Urinary bladder (tissue), 4 donors: Measurements from ENCODE around the gene SLC22A23. TPM values are rescaled to one million over a fixed set of nuclear protein-coding genes. Genes with fewer than 3 reads are reported as not detected.

Experiments
- DNase-seq: peaks from one replicate; pipeline ENCODE4 v3.0.0-alpha.2; 2015; ENCODE audit errors: extremely low spot score
- H3K27ac ChIP-seq: one replicate; pipeline ENCODE4 v1.5.1; 2013; ENCODE audit warnings: low read depth, mild to moderate bottlenecking, moderate library complexity
- H3K36me3 ChIP-seq: one replicate; pipeline ENCODE4 v1.6.1; 2013; ENCODE audit warnings: mild to moderate bottlenecking, moderate library complexity; ENCODE audit not compliant: insufficient read depth
- H3K4me1 ChIP-seq: one replicate; pipeline ENCODE4 v1.6.1; 2013; ENCODE audit warnings: mild to moderate bottlenecking, moderate library complexity; ENCODE audit not compliant: insufficient read depth
- H3K4me3 ChIP-seq: one replicate; pipeline ENCODE4 v1.5.1; 2013; ENCODE audit warnings: low read depth, low read length
- WGBS: extraction: QIAGEN DNeasy Blood & Tissue Kit; methylation state at CpG from one replicate; pipeline ENCODE4 v1.1.7; 2013; 5-methylcytosine and 5-hydroxymethylcytosine counted together
- polyA plus RNA-seq: library from polyadenylated mRNA; stranded (reverse); fragments of 200-250 nt; gene quantifications from one replicate; pipeline ENCODE4 v1.2.3, GENCODE V29; 2013
- total RNA-seq: library from RNA; depleted of rRNA; stranded (reverse); fragments of >200 nt; gene quantifications from one replicate; pipeline ENCODE4 v1.2.3, GENCODE V29; 2014
- donor health status: healthy with polysubstance abuse.
- donor health status: healthy.

SLC22A23 gene
- total and polyA plus RNA-seq, 2 donors = 4.9 to 6.6 TPM

- no peaks in the 10 kb centered on the region for H3K4me1 ChIP-seq
- DNase-seq = no peak
- no peak overlapping the region for H3K27ac ChIP-seq
- WGBS = 84% methylated on average over 3 of the region's 3 CpGs
- no peaks in the 10 kb centered on the region for H3K36me3 ChIP-seq
- no peak overlapping the region for H3K4me3 ChIP-seq
These were observed 152.9 kb downstream of the SLC22A23 start for GRCh38 chr6:3303795-3304411.

- DNase-seq = no peak
- 95% methylated on average over 8 of the region's 8 CpGs for whole genome bisulfite sequencing
- H3K36me3 ChIP-seq = no peaks in the 10 kb centered on the region
These were observed 155.3 kb downstream of the SLC22A23 start for GRCh38 chr6:3301506-3301905.

GRCh38 chr6:3299221-3299620 lies 157.6 kb downstream of the SLC22A23 start:
- Histone ChIP-seq H3K4me1 (no peaks in the 10 kb centered on the region), H3K36me3 (no peaks in the 10 kb centered on the region), H3K27ac (no peak overlapping the region), H3K4me3 (no peak overlapping the region)
- DNase-seq = no peak
- WGBS = 95% methylated on average over 10 of the region's 10 CpGs

More at GRCh38 chr6:3301506-3301905, 155.3 kb downstream of the SLC22A23 start:
- Histone ChIP-seq H3K4me1 (no peaks in the 10 kb centered on the region), H3K4me3 (no peak overlapping the region), H3K27ac (no peak overlapping the region)

- Histone ChIP-seq H3K27ac (no peak overlapping the region), H3K4me3 (no peak overlapping the region), H3K36me3 (no peaks in the 10 kb centered on the region), H3K4me1 (no peaks in the 10 kb centered on the region)
- 84% methylated on average over 11 of the region's 11 CpGs for WGBS
- no peak for DNase-seq
These were observed 158.9 kb downstream of the SLC22A23 start for GRCh38 chr6:3297909-3298308.

GRCh38 chr6:3297006-3297405 lies 159.8 kb downstream of the SLC22A23 start:
- H3K36me3 ChIP-seq = no peaks in the 10 kb centered on the region
- whole genome bisulfite sequencing = 73% methylated on average over 9 of the region's 9 CpGs
- DNase-seq = no peak
- H3K27ac ChIP-seq = no peak overlapping the region
- H3K4me3 ChIP-seq = no peak overlapping the region
- H3K4me1 ChIP-seq = no peaks in the 10 kb centered on the region

GRCh38 chr6:3296537-3296936 lies 160.3 kb downstream of the SLC22A23 start:
- Histone ChIP-seq H3K4me1 (no peaks in the 10 kb centered on the region), H3K4me3 (no peak overlapping the region), H3K36me3 (no peaks in the 10 kb centered on the region), H3K27ac (no peak overlapping the region)
- WGBS = 84% methylated on average over 11 of the region's 11 CpGs
- DNase-seq = no peak

- DNase-seq = no peak
- Histone ChIP-seq H3K36me3 (no peaks in the 10 kb centered on the region), H3K4me1 (no peaks in the 10 kb centered on the region), H3K27ac (no peak overlapping the region), H3K4me3 (no peak overlapping the region)
- 78% methylated on average over 10 of the region's 10 CpGs for WGBS
These were observed 160.8 kb downstream of the SLC22A23 start for GRCh38 chr6:3296078-3296477.

- no peak for DNase-seq
- no peaks in the 10 kb centered on the region for H3K4me1 ChIP-seq
- no peak overlapping the region for H3K27ac ChIP-seq
- H3K4me3 ChIP-seq = no peak overlapping the region
- 64% methylated on average over 29 of the region's 29 CpGs for WGBS
- no peaks in the 10 kb centered on the region for H3K36me3 ChIP-seq
These were observed 161.7 kb downstream of the SLC22A23 start for GRCh38 chr6:3294921-3295871.

GRCh38 chr6:3294396-3294795 lies 162.5 kb downstream of the SLC22A23 start:
- WGBS = 76% methylated on average over 8 of the region's 8 CpGs
- Histone ChIP-seq H3K4me3 (no peak overlapping the region), H3K36me3 (no peaks in the 10 kb centered on the region), H3K4me1 (no peaks in the 10 kb centered on the region), H3K27ac (no peak overlapping the region)
- DNase-seq = no peak

GRCh38 chr6:3293271-3294155 lies 163.3 kb downstream of the SLC22A23 start:
- Histone ChIP-seq H3K27ac (no peak overlapping the region), H3K4me3 (no peak overlapping the region), H3K4me1 (no peaks in the 10 kb centered on the region), H3K36me3 (no peaks in the 10 kb centered on the region)
- DNase-seq = no peak
- WGBS = 79% methylated on average over 26 of the region's 26 CpGs

- Histone ChIP-seq H3K36me3 (no peaks in the 10 kb centered on the region), H3K27ac (no peak overlapping the region), H3K4me3 (no peak overlapping the region), H3K4me1 (no peaks in the 10 kb centered on the region)
- 83% methylated on average over 32 of the region's 32 CpGs for WGBS
- DNase-seq = no peak
These were observed 164.2 kb downstream of the SLC22A23 start for GRCh38 chr6:3292431-3293197.

- Histone ChIP-seq H3K27ac (no peak overlapping the region), H3K4me3 (no peak overlapping the region), H3K36me3 (no peaks in the 10 kb centered on the region), H3K4me1 (no peaks in the 10 kb centered on the region)
- DNase-seq = no peak
- WGBS = 81% methylated on average over 7 of the region's 7 CpGs
These were observed 164.9 kb downstream of the SLC22A23 start for GRCh38 chr6:3291987-3292386.

- DNase-seq = no peak
- Histone ChIP-seq H3K4me3 (no peak overlapping the region), H3K4me1 (no peaks in the 10 kb centered on the region), H3K36me3 (no peaks in the 10 kb centered on the region), H3K27ac (no peak overlapping the region)
- 93% methylated on average over 4 of the region's 4 CpGs for WGBS
These were observed 165.5 kb downstream of the SLC22A23 start for GRCh38 chr6:3291346-3291745.
